ENCODE measurements around the gene MTAP.

The MTAP gene

DNA sequence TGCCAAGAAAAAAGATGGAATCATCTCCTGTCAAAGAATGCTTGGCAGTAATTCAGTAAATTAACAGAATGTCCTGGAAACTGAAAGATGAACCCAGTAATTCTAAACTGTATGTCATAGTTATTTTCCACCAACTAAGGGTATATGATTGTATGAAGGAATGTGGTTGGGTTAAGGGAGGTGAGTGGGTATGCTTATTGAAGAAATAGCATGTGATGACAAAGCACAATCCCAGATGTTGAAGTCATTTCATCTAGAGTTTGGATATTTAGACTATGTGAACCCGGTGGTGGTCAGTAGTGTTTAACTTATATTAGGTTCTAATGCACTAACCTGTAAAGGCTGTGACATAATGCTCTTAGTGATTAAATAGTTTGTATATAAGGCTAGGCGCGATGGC is 104.4 kb downstream of the MTAP start:
- Histone ChIP-seq H3K9ac (ENCODE audit: low read length) (no peak overlapping the region), H3K79me2 (ENCODE audit: low read length) (no peaks in the 10 kb centered on the region), H3K27ac (ENCODE audit: low read length) (no peak overlapping the region), H3K9me3 (ENCODE audit: insufficient read depth, low read length) (no peaks in the 10 kb centered on the region), H3K4me2 (ENCODE audit: low read length) (no peak overlapping the region), H3K4me3 (ENCODE audit: low read length) (no peak overlapping the region), H4K20me1 (ENCODE audit: insufficient read depth, low read length) (no peaks in the 10 kb centered on the region), H3K27me3 (ENCODE audit: low read depth, low read length) (no peaks in the 10 kb centered on the region), H3K4me1 (ENCODE audit: low read length) (no peaks in the 10 kb centered on the region), H2AFZ (ENCODE audit: low read depth, low read length) (no peak overlapping the region), H3K36me3 (replicated peaks; ENCODE audit: low read depth, low read length) (no peaks in the 10 kb centered on the region)
- TF ChIP-seq EZH2phosphoT487 (IDR thresholded peaks at IDR 0.05; ENCODE audit: low read depth) = no peak
- TF ChIP-seq, protein P1, sequence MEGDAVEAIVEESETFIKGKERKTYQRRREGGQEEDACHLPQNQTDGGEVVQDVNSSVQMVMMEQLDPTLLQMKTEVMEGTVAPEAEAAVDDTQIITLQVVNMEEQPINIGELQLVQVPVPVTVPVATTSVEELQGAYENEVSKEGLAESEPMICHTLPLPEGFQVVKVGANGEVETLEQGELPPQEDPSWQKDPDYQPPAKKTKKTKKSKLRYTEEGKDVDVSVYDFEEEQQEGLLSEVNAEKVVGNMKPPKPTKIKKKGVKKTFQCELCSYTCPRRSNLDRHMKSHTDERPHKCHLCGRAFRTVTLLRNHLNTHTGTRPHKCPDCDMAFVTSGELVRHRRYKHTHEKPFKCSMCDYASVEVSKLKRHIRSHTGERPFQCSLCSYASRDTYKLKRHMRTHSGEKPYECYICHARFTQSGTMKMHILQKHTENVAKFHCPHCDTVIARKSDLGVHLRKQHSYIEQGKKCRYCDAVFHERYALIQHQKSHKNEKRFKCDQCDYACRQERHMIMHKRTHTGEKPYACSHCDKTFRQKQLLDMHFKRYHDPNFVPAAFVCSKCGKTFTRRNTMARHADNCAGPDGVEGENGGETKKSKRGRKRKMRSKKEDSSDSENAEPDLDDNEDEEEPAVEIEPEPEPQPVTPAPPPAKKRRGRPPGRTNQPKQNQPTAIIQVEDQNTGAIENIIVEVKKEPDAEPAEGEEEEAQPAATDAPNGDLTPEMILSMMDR (IDR thresholded peaks at IDR 0.05; ENCODE audit: low read depth, low read length) = no peak

DNA sequence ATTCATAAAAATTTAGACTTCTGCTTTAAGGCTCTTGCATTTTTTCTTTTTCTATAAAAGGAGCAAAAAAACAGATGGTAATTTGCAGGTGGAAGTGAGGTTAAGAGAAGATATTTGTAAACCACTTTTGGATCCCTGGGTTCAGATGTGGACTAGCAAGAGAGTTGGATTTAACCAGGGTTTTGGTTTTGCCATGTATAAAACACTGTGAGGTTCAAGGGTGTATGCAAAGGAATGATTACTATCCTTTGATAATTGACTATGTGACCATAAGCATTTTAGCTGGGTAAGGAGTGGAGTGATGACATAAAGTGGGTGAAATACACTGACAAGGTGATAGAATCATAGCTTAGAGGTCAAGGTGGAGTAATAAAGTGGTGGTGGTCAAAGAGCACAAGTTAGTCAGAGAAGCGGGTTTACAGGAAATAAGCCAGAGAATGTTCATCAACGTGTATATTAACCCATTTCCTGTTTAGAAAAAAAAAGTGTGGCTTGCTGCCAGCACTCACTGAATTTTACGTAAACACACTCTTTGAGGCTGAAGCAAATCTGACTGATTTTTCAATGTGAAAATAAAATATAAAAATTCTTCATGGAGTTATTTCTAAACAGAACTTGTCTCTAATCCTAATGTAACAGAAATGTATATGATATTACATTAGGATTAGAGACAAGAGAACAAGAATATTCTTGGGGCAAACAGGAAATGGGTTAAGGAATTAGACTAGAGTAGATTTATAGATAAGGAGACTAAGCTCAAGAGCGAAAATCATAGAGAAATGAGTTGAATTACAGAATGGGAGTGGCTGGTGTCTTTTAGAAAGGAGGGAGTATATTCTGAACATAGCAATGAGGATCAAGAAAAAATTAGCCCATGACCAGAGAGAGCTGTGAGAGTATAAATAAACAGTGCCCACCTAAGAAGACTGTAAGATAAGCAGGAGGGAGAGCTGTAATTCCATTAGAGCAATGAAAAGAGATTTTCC is 117.2 kb downstream of the MTAP start:
- no peaks in the 10 kb centered on the region for H3K9me3 ChIP-seq (ENCODE audit: insufficient read depth, low read length)
- H3K27me3 ChIP-seq (ENCODE audit: low read depth, low read length) = no peaks in the 10 kb centered on the region
- H3K9ac ChIP-seq (ENCODE audit: low read length) = no peak overlapping the region
- no peak overlapping the region for H2AFZ ChIP-seq (ENCODE audit: low read depth, low read length)
- H3K4me1 ChIP-seq (ENCODE audit: low read length) = no peaks in the 10 kb centered on the region
- no peak overlapping the region for H3K27ac ChIP-seq (ENCODE audit: low read length)
- no peaks in the 10 kb centered on the region for H4K20me1 ChIP-seq (ENCODE audit: insufficient read depth, low read length)
- no peak for TF ChIP-seq EZH2phosphoT487 (IDR thresholded peaks at IDR 0.05; ENCODE audit: low read depth)
- TF ChIP-seq, protein P1 (IDR thresholded peaks at IDR 0.05; ENCODE audit: low read depth, low read length) = no peak
- H3K36me3 ChIP-seq (replicated peaks; ENCODE audit: low read depth, low read length) = no peaks in the 10 kb centered on the region
- no peak overlapping the region for H3K4me3 ChIP-seq (ENCODE audit: low read length)
- H3K79me2 ChIP-seq (ENCODE audit: low read length) = no peaks in the 10 kb centered on the region
- H3K4me2 ChIP-seq (ENCODE audit: low read length) = no peak overlapping the region

DNA sequence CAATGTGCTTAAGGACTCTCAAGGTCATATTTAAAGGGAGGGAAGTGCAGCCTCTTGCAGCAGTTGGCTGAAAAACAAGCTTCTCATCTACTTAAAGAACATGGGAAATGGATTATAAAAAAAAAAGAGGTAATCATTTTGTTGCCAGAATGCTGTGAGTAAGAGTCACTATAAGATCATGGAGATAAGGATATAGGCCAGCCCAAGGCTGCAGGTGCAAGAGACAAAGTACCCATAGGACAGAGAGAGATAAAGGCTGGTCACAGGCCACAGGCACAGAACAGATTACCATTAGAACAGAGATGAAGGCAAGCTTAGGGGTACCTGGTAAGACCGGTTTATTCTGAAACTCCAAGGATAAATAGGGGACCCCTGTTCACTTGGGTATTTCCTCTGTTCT is 121.3 kb downstream of the MTAP start:
- Histone ChIP-seq H3K27ac (ENCODE audit: low read length) (no peak overlapping the region), H3K9ac (ENCODE audit: low read length) (no peak overlapping the region), H3K36me3 (replicated peaks; ENCODE audit: low read depth, low read length) (no peaks in the 10 kb centered on the region), H3K4me3 (ENCODE audit: low read length) (no peak overlapping the region), H4K20me1 (ENCODE audit: insufficient read depth, low read length) (no peaks in the 10 kb centered on the region), H3K4me2 (ENCODE audit: low read length) (no peak overlapping the region), H3K4me1 (ENCODE audit: low read length) (no peaks in the 10 kb centered on the region), H3K27me3 (ENCODE audit: low read depth, low read length) (no peaks in the 10 kb centered on the region), H3K9me3 (ENCODE audit: insufficient read depth, low read length) (no peaks in the 10 kb centered on the region), H2AFZ (ENCODE audit: low read depth, low read length) (no peak overlapping the region), H3K79me2 (ENCODE audit: low read length) (no peaks in the 10 kb centered on the region)
- TF ChIP-seq, protein P1 (IDR thresholded peaks at IDR 0.05; ENCODE audit: low read depth, low read length) = no peak
- no peak for TF ChIP-seq EZH2phosphoT487 (IDR thresholded peaks at IDR 0.05; ENCODE audit: low read depth)

DNA sequence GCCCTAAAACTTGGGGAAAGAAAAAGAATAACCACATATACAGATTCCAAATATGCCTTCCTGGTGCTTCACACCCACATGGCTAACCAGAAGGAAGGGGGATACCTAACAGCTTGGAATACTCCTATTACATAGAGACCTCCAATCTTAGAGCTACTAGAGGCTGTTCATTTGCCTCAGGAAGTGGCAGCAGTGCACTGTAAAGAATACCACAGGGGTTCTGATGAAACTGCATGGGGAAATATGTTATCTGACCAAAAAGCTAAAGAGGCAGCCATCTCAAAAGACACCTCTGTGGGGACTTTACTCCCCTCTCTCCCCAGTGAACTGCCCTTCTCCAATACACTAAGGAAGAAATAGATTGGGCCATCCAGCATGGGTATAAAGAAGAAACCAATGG is 125.3 kb downstream of the MTAP start:
- no peaks in the 10 kb centered on the region for H3K27me3 ChIP-seq (ENCODE audit: low read depth, low read length)
- H3K9ac ChIP-seq (ENCODE audit: low read length) = no peak overlapping the region
- H3K36me3 ChIP-seq (replicated peaks; ENCODE audit: low read depth, low read length) = no peaks in the 10 kb centered on the region
- no peak overlapping the region for H3K4me2 ChIP-seq (ENCODE audit: low read length)
- H2AFZ ChIP-seq (ENCODE audit: low read depth, low read length) = no peak overlapping the region
- H3K4me3 ChIP-seq (ENCODE audit: low read length) = no peak overlapping the region
- no peaks in the 10 kb centered on the region for H4K20me1 ChIP-seq (ENCODE audit: insufficient read depth, low read length)
- TF ChIP-seq, protein P1 (IDR thresholded peaks at IDR 0.05; ENCODE audit: low read depth, low read length) = no peak
- TF ChIP-seq EZH2phosphoT487 (IDR thresholded peaks at IDR 0.05; ENCODE audit: low read depth) = no peak
- H3K27ac ChIP-seq (ENCODE audit: low read length) = no peak overlapping the region
- no peaks in the 10 kb centered on the region for H3K4me1 ChIP-seq (ENCODE audit: low read length)
- no peaks in the 10 kb centered on the region for H3K79me2 ChIP-seq (ENCODE audit: low read length)
- no peaks in the 10 kb centered on the region for H3K9me3 ChIP-seq (ENCODE audit: insufficient read depth, low read length)
